Activated naive CD8-positive, alpha-beta T cell treated with anti-CD3 and anti-CD28 coated beads, Interleukin-2, amount 10 ng/mL, durations not matched to agents 7 days and 5 days (primary cell): ENCODE measurements around the gene SMARCA5. TPM values are rescaled to one million over a fixed set of nuclear protein-coding genes. Genes with fewer than 3 reads are reported as not detected.

Experiments
- ATAC-seq: fragments of 150-1000 bp; cut with Tn5 transposase; one replicate; pipeline ENCODE4 v1.10.0; 2021; ENCODE audit warnings: low read depth, moderate library complexity
- POLR2A ChIA-PET: fragments of 350-600 bp; sonication (Branson Sonifier 250); formaldehyde crosslinking; loops from one replicate; lab custom pipeline; 2021; ENCODE audit warnings: antibody characterized with exemption; lab: Charles Lee
- DNase-seq: peaks from one replicate; pipeline ENCODE4 v3.0.0; 2021
- H3K27ac Mint-ChIP-seq: one replicate; pipeline ENCODE4 v1.8.0; 2022; ENCODE audit warnings: mild to moderate bottlenecking, mixed read lengths
- H3K27me3 Mint-ChIP-seq: one replicate; pipeline ENCODE4 v1.8.0; 2022; ENCODE audit warnings: mild to moderate bottlenecking, moderate library complexity, mixed read lengths
- H3K36me3 Mint-ChIP-seq: one replicate; pipeline ENCODE4 v1.8.0; 2021; ENCODE audit warnings: mild to moderate bottlenecking, mixed read lengths
- H3K4me1 Mint-ChIP-seq: one replicate; pipeline ENCODE4 v1.8.0; 2021; ENCODE audit warnings: mixed read lengths
- H3K4me3 Mint-ChIP-seq: one replicate; pipeline ENCODE4 v1.8.0; 2022; ENCODE audit warnings: mild to moderate bottlenecking, moderate library complexity, mixed read lengths
- H3K9me3 Mint-ChIP-seq: one replicate; pipeline ENCODE4 v1.8.0; 2021; ENCODE audit warnings: mixed read lengths
- total RNA-seq, 2 experiments: library from RNA; stranded (reverse); gene quantifications; one replicate each; pipeline ENCODE4 v1.2.3, GENCODE V29; 2021

SMARCA5 gene
- total RNA-seq, result 10 to 100 TPM; 52.4 to 52.7 TPM

GRCh38 chr4:143513314-143514168 is at the start of gene SMARCA5:
TSS of gene SMARCA5 (plus strand) at chr4:143513702. CDS start at chr4:143513925, 223 bp downstream.
- Mint-ChIP-seq H3K4me1 (peaks cover 20% of the 10 kb centered on the region), H3K27ac (peak within 1 kb of the TSS; percentile 99), H3K36me3 (peaks cover 8% of the 10 kb centered on the region), H3K27me3 (peaks cover 9% of the 10 kb centered on the region), H3K9me3 (no peaks in the 10 kb centered on the region), H3K4me3 (peak within 1 kb of the TSS; percentile 96)
- POLR2A ChIA-PET, result interaction anchor here (0.7 to 1.6 kb wide), 6 partner anchors 11 to 668 kb away, joined by 3 to 10 read pairs (median 4); partner anchors contain the start of genes INPP4B and USP38
- ATAC-seq (peak; percentile 86), DNase-seq (peak; percentile 94)

- peaks cover 6% of the 10 kb centered on the region for H3K27me3 Mint-ChIP-seq
- POLR2A ChIA-PET, result no interaction called here
- no peaks in the 10 kb centered on the region for H3K4me1 Mint-ChIP-seq
- no peak overlapping the region for H3K27ac Mint-ChIP-seq
- ATAC-seq (no peak), DNase-seq (no peak)
- no peaks in the 10 kb centered on the region for H3K9me3 Mint-ChIP-seq
- no peak overlapping the region for H3K4me3 Mint-ChIP-seq
- H3K36me3 Mint-ChIP-seq, result no peaks in the 10 kb centered on the region
Observed at GRCh38 chr4:143473334-143474126, 40.0 kb upstream of the SMARCA5 start.

GRCh38 chr4:143477487-143477886 is 36.0 kb upstream of the SMARCA5 start:
- H3K27ac Mint-ChIP-seq, result no peak overlapping the region
- POLR2A ChIA-PET, result no interaction called here
- ATAC-seq (no peak), DNase-seq (no peak)
- H3K27me3 Mint-ChIP-seq, result peaks cover 11% of the 10 kb centered on the region
- H3K4me3 Mint-ChIP-seq, result no peak overlapping the region
- H3K9me3 Mint-ChIP-seq, result no peaks in the 10 kb centered on the region
- no peaks in the 10 kb centered on the region for H3K4me1 Mint-ChIP-seq
- H3K36me3 Mint-ChIP-seq, result no peaks in the 10 kb centered on the region

- ATAC-seq, result no peak
- no peaks in the 10 kb centered on the region for H3K4me1 Mint-ChIP-seq
- H3K9me3 Mint-ChIP-seq, result no peaks in the 10 kb centered on the region
- no peak for DNase-seq
- H3K27ac Mint-ChIP-seq, result no peak overlapping the region
- H3K27me3 Mint-ChIP-seq, result peaks cover 16% of the 10 kb centered on the region
- POLR2A ChIA-PET, result no interaction called here
- no peaks in the 10 kb centered on the region for H3K36me3 Mint-ChIP-seq
- no peak overlapping the region for H3K4me3 Mint-ChIP-seq
Observed at GRCh38 chr4:143481361-143481760, 32.1 kb upstream of the SMARCA5 start.

- Mint-ChIP-seq H3K36me3 (no peaks in the 10 kb centered on the region), H3K4me1 (no peaks in the 10 kb centered on the region), H3K9me3 (no peaks in the 10 kb centered on the region), H3K27ac (no peak overlapping the region), H3K4me3 (no peak overlapping the region), H3K27me3 (peaks cover 16% of the 10 kb centered on the region)
- POLR2A ChIA-PET, result no interaction called here
- no peak for DNase-seq
- no peak for ATAC-seq
Observed at GRCh38 chr4:143482840-143483239, 30.7 kb upstream of the SMARCA5 start.

GRCh38 chr4:143486314-143486713 is 27.2 kb upstream of the SMARCA5 start:
- POLR2A ChIA-PET, result no interaction called here
- ATAC-seq (no peak), DNase-seq (no peak)
- Mint-ChIP-seq H3K36me3 (no peaks in the 10 kb centered on the region), H3K9me3 (no peaks in the 10 kb centered on the region), H3K4me3 (no peak overlapping the region), H3K27me3 (peaks cover 11% of the 10 kb centered on the region), H3K27ac (no peak overlapping the region), H3K4me1 (no peaks in the 10 kb centered on the region)

- Mint-ChIP-seq H3K27ac (no peak overlapping the region), H3K4me3 (no peak overlapping the region), H3K27me3 (peaks cover 10% of the 10 kb centered on the region), H3K4me1 (no peaks in the 10 kb centered on the region), H3K36me3 (no peaks in the 10 kb centered on the region), H3K9me3 (no peaks in the 10 kb centered on the region)
- ATAC-seq (no peak), DNase-seq (no peak)
- POLR2A ChIA-PET, result no interaction called here
Observed at GRCh38 chr4:143488687-143489086, 24.8 kb upstream of the SMARCA5 start.

GRCh38 chr4:143489106-143489505 is 24.4 kb upstream of the SMARCA5 start:
- Mint-ChIP-seq H3K27ac (no peak overlapping the region), H3K36me3 (no peaks in the 10 kb centered on the region), H3K9me3 (no peaks in the 10 kb centered on the region), H3K4me1 (no peaks in the 10 kb centered on the region), H3K27me3 (peaks cover 10% of the 10 kb centered on the region), H3K4me3 (no peak overlapping the region)
- no peak for DNase-seq
- ATAC-seq, result no peak
- POLR2A ChIA-PET, result no interaction called here

- H3K9me3 Mint-ChIP-seq, result no peaks in the 10 kb centered on the region
- ATAC-seq, result no peak
Observed at GRCh38 chr4:143498021-143498420, 15.5 kb upstream of the SMARCA5 start.

GRCh38 chr4:143502231-143502630 is 11.3 kb upstream of the SMARCA5 start:
- DNase-seq, result no peak
- no peak overlapping the region for H3K27ac Mint-ChIP-seq
- POLR2A ChIA-PET, result interaction anchor here (0.7 kb wide), 1 partner anchor 11 kb away, joined by 3 read pairs; the partner anchor contains the start of gene SMARCA5
- H3K36me3 Mint-ChIP-seq, result no peaks in the 10 kb centered on the region
- H3K4me3 Mint-ChIP-seq, result no peak overlapping the region
- peaks cover 3% of the 10 kb centered on the region for H3K27me3 Mint-ChIP-seq
- H3K4me1 Mint-ChIP-seq, result no peaks in the 10 kb centered on the region
- no peak for ATAC-seq
- no peaks in the 10 kb centered on the region for H3K9me3 Mint-ChIP-seq

More at GRCh38 chr4:143498021-143498420, 15.5 kb upstream of the SMARCA5 start:
- POLR2A ChIA-PET, result no interaction called here
- no peaks in the 10 kb centered on the region for H3K4me1 Mint-ChIP-seq
- no peaks in the 10 kb centered on the region for H3K36me3 Mint-ChIP-seq
- no peak overlapping the region for H3K27ac Mint-ChIP-seq
- no peak for DNase-seq
- H3K27me3 Mint-ChIP-seq, result peaks cover 3% of the 10 kb centered on the region
- no peak overlapping the region for H3K4me3 Mint-ChIP-seq

GRCh38 chr4:143506031-143506430 is 7.5 kb upstream of the SMARCA5 start:
- ATAC-seq (no peak), DNase-seq (no peak)
- POLR2A ChIA-PET, result no interaction called here
- H3K4me3 Mint-ChIP-seq, result no peak overlapping the region
- H3K27ac Mint-ChIP-seq, result no peak overlapping the region
- no peaks in the 10 kb centered on the region for H3K9me3 Mint-ChIP-seq
- peaks cover 15% of the 10 kb centered on the region for H3K27me3 Mint-ChIP-seq
- no peaks in the 10 kb centered on the region for H3K36me3 Mint-ChIP-seq
- H3K4me1 Mint-ChIP-seq, result peaks cover 4% of the 10 kb centered on the region

- no peaks in the 10 kb centered on the region for H3K9me3 Mint-ChIP-seq
- H3K4me3 Mint-ChIP-seq, result no peak overlapping the region
- H3K27ac Mint-ChIP-seq, result no peak overlapping the region
- DNase-seq (no peak), ATAC-seq (no peak)
- POLR2A ChIA-PET, result interaction anchor here (1.0 kb wide), 1 partner anchor 327 kb away, joined by 8 read pairs; the partner anchor contains the start of gene USP38
- peaks cover 22% of the 10 kb centered on the region for H3K4me1 Mint-ChIP-seq
- peaks cover 3% of the 10 kb centered on the region for H3K36me3 Mint-ChIP-seq
- peaks cover 15% of the 10 kb centered on the region for H3K27me3 Mint-ChIP-seq
Observed at GRCh38 chr4:143511906-143512305, 1.6 kb upstream of the SMARCA5 start.

GRCh38 chr4:143512978-143513313 is 556 bp upstream of the SMARCA5 start:
- POLR2A ChIA-PET, result interaction anchor here (0.7 to 1.5 kb wide), 4 partner anchors 11 to 328 kb away, joined by 3 to 10 read pairs (median 8); partner anchors contain the start of gene USP38
- H3K27me3 Mint-ChIP-seq, result peaks cover 13% of the 10 kb centered on the region
- no peaks in the 10 kb centered on the region for H3K9me3 Mint-ChIP-seq
- ATAC-seq (peak; percentile 44), DNase-seq (no peak)
- peak overlapping the region; percentile 99 for H3K27ac Mint-ChIP-seq
- H3K4me3 Mint-ChIP-seq, result peak overlapping the region; percentile 96
- H3K36me3 Mint-ChIP-seq, result peaks cover 8% of the 10 kb centered on the region
- peaks cover 23% of the 10 kb centered on the region for H3K4me1 Mint-ChIP-seq
